HepG2 (cell line): ENCODE measurements around the gene FASTK. TPM values are rescaled to one million over a fixed set of nuclear protein-coding genes. Genes with fewer than 3 reads are reported as not detected.

Experiments
- AKNA ChIP-seq: sonication (generic); formaldehyde crosslinking; IDR thresholded peaks from 2 replicates; pipeline ENCODE4 v1.4.0; 2020; ENCODE audit warnings: missing genetic modification reagents, borderline replicate concordance
- BATF2 ChIP-seq: sonication (generic); formaldehyde crosslinking; IDR thresholded peaks from 2 replicates; pipeline ENCODE4 v1.8.0; 2022; ENCODE audit warnings: mild to moderate bottlenecking, missing genetic modification reagents, moderate library complexity
- HIC2 ChIP-seq: sonication (generic); formaldehyde crosslinking; IDR thresholded peaks from 2 replicates; pipeline ENCODE4 v1.9.0; 2022; ENCODE audit warnings: low read depth, missing genetic modification reagents
- PAWR ChIP-seq: sonication (generic); formaldehyde crosslinking; IDR thresholded peaks from 2 replicates; pipeline ENCODE4 v1.4.0; 2020; ENCODE audit warnings: missing genetic modification reagents, mild to moderate bottlenecking, borderline replicate concordance
- ZC3H13 ChIP-seq: sonication (generic); formaldehyde crosslinking; IDR thresholded peaks from 2 replicates; pipeline ENCODE4 v1.8.1; 2023; ENCODE audit warnings: mild to moderate bottlenecking, missing genetic modification reagents, moderate library complexity
- polyA plus RNA-seq, 8 experiments: library from polyadenylated mRNA; depleted of rRNA in 3 of 8; stranded (reverse) in 7 of 8; unstranded in 1 of 8; fragments of >200 nt; fragmentation: Illumina TruSeq in 4 of 8; extraction: Trizol in 4 of 8; gene quantifications; 2 replicates each; pipeline versions ENCODE4 v1.2.1 to v1.2.3, GENCODE V29; 2011 to 2016; ENCODE audit warnings: low read depth in 4 of 8, missing spikeins in 1 of 8, mixed read lengths in 1 of 8; ENCODE audit not compliant: insufficient read depth in 1 of 8
- total RNA-seq, 5 experiments: library from RNA; depleted of rRNA; stranded (reverse); fragments of >200 nt; fragmentation: Illumina TruSeq; extraction: Trizol; gene quantifications; 2 replicates each; pipeline ENCODE4 v1.2.3, GENCODE V29; 2016; ENCODE audit warnings: low read depth in 1 of 5

The FASTK gene
- total and polyA plus RNA-seq, 2 of the 13 experiments (the other 11 are each of a cell fraction or from before 2014, with no cell fraction given): 52.9 to 55.7 TPM

DNA sequence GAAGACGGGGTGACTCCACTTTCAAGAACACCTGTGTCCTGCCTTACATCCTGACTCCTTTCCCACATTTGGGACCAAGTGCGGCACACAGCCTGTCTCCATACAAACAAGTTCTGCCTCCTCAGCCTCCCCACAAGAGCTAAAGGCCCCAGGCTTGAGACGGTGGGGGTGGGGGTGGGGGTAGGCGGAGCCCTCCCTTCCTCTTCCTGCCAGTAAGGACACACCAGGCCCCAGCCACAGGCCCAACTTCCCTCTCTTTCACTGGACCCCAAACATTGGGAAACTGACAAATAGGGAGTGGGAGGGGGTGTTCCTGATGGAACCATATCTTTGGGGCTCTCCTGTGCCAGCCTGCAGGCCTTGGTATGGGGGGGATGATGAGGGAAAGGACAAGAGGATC lies 27.5 kb downstream of the FASTK start (continued):
- TF ChIP-seq AKNA (CRISPR knock-in tag): no peak
- no peak for TF ChIP-seq HIC2 (CRISPR knock-in tag)
- no peak for TF ChIP-seq BATF2 (CRISPR knock-in tag)
- no peak for TF ChIP-seq PAWR
- no peak for TF ChIP-seq ZC3H13 (CRISPR knock-in tag)
